Measurements from ENCODE around the gene FAM120B. TPM values are rescaled to one million over a fixed set of nuclear protein-coding genes. Genes with fewer than 3 reads are reported as not detected.

Gene FAM120B
- total RNA-seq, 3 donors from 2014 or later, result 28.8 to 35.0 (median 33.8) TPM

DNA sequence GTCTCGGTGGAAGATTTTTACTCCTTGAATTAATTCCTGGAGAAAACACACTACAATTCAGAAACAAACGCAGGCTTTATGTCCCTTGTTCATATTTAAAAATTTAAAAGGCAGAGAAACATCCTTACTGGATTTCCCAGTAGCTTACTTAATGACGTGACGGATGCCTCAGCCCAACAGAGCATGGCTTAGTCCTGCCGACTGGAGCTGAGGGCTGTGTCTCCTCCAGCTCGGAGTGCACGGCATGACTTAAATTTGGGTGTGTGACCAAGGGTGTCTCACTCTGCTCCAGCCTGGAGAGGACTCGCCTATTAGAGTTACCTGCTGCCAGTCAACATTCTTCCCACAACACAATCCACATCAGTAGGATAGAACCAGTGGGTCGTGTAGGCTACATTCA, 139.4 kb downstream of the FAM120B start:
- no peak overlapping the region for H3K4me3 ChIP-seq
- intact Hi-C loops (cut with DNase I; ENCODE audit: low total_unique reads), result no loop called here
- H3K4me1 ChIP-seq, result no peaks in the 10 kb centered on the region
- no peaks in the 10 kb centered on the region for H3K27me3 ChIP-seq
- H3K36me3 ChIP-seq, result no peaks in the 10 kb centered on the region
- DNase-seq (ENCODE audit: low spot score in 2 of 2), result no peak
- no peak overlapping the region for H3K27ac ChIP-seq
- H3K9me3 ChIP-seq, result no peaks in the 10 kb centered on the region
- TF ChIP-seq POLR2AphosphoS5 (IDR thresholded peaks at IDR 0.05) (no peak), CTCF (IDR thresholded peaks at IDR 0.05) (no peak), POLR2A (IDR thresholded peaks at IDR 0.05) (no peak)

DNA sequence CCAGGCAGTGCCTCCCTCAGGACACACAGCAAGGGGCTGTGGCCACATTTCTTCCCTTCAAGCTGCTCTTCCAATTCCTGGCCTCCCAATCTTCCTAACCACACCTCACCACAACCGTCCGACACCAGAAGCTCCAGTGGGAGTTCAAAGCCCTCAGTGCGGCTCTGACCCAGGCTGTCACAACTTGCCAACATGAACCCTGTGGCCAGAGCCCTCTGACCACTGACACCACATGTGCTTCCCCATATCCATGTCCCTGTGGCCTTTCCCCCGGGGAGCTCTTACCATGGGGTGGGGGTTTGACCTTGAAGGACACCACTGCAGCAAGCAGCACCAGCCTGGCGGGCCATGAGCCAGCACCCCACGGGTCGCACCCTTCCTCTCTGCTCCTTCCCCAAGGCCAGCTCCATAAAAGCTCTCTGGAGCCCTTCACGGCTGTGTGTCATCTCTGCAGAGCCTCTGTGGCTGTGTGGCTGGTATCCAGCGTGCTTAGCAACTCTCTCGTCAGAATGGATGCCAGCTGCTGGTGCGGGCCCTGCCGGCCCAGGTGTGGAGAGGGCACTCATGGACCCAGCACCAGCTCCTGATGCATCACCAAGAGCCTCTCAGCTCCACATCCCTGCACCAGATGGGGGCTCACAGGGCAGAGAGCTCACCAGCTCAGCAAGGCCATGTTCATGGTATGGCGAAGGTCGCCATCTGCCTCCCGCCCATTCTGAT, 140.4 kb downstream of the FAM120B start:
- Histone ChIP-seq H3K9me3 (no peaks in the 10 kb centered on the region), H3K27ac (no peak overlapping the region), H3K4me1 (no peaks in the 10 kb centered on the region), H3K27me3 (no peaks in the 10 kb centered on the region), H3K36me3 (no peaks in the 10 kb centered on the region), H3K4me3 (no peak overlapping the region)
- no peak for TF ChIP-seq CTCF (IDR thresholded peaks at IDR 0.05)
- no peak for TF ChIP-seq POLR2AphosphoS5 (IDR thresholded peaks at IDR 0.05)
- no peak for TF ChIP-seq POLR2A (IDR thresholded peaks at IDR 0.05)
- DNase-seq (ENCODE audit: low spot score in 2 of 2), result no peak
- intact Hi-C loops (cut with DNase I; ENCODE audit: low total_unique reads), result no loop called here

DNA sequence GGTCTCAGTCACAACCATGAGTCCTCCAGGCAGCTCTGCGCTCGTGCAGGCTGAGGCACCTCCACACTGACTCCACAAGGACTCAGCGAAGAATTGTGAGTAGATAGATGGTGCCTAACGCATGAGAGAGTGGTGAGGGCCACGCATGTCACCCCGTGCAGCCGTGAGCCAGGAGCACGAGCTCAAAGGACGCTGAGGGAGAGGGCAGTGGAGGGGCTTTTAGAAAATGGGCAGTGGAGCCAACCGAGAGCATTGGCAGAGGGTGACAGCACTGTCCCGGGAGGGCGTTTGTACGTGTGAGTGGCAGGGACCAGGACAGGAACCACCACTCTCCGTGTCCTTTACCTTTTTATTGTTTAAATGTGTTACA, 141.0 kb downstream of the FAM120B start:
- no peaks in the 10 kb centered on the region for H3K9me3 ChIP-seq
- H3K27me3 ChIP-seq, result no peaks in the 10 kb centered on the region

DNA sequence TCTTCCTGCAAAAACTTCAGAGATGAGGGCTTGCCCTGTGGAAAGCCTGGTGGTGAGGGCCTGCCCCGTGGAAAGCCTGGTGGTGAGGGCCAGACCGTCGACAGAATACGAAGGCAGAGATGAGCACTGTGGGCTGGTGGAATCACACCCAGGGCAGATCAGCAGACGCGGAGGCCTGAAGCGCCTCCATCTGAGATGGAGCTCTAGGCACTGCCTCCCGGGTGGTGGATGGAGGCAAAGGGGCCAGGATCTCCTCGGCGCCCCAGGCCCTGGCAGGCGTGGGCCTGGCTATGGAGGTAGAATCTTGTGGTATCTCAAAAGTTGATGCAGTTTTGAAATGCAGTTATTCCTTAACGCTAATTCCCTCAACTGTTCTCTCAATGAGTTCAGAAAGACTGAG, 141.8 kb downstream of the FAM120B start:
- Histone ChIP-seq H3K9me3 (no peaks in the 10 kb centered on the region), H3K36me3 (no peaks in the 10 kb centered on the region), H3K4me3 (no peak overlapping the region), H3K27me3 (no peaks in the 10 kb centered on the region), H3K4me1 (no peaks in the 10 kb centered on the region), H3K27ac (no peak overlapping the region)
- no peak for DNase-seq (ENCODE audit: low spot score in 2 of 2)
- intact Hi-C loops (cut with DNase I; ENCODE audit: low total_unique reads), result no loop called here
- TF ChIP-seq CTCF (IDR thresholded peaks at IDR 0.05) (no peak), POLR2AphosphoS5 (IDR thresholded peaks at IDR 0.05) (no peak), POLR2A (IDR thresholded peaks at IDR 0.05) (no peak)

More for the DNA sequence above, 141.0 kb downstream of the FAM120B start:
- no peak overlapping the region for H3K4me3 ChIP-seq
- DNase-seq (ENCODE audit: low spot score in 2 of 2), result no peak
- H3K27ac ChIP-seq, result no peak overlapping the region
- intact Hi-C loops (cut with DNase I; ENCODE audit: low total_unique reads), result no loop called here
- H3K4me1 ChIP-seq, result no peaks in the 10 kb centered on the region
- TF ChIP-seq CTCF (IDR thresholded peaks at IDR 0.05) (no peak), POLR2AphosphoS5 (IDR thresholded peaks at IDR 0.05) (no peak), POLR2A (IDR thresholded peaks at IDR 0.05) (no peak)
- no peaks in the 10 kb centered on the region for H3K36me3 ChIP-seq

DNA sequence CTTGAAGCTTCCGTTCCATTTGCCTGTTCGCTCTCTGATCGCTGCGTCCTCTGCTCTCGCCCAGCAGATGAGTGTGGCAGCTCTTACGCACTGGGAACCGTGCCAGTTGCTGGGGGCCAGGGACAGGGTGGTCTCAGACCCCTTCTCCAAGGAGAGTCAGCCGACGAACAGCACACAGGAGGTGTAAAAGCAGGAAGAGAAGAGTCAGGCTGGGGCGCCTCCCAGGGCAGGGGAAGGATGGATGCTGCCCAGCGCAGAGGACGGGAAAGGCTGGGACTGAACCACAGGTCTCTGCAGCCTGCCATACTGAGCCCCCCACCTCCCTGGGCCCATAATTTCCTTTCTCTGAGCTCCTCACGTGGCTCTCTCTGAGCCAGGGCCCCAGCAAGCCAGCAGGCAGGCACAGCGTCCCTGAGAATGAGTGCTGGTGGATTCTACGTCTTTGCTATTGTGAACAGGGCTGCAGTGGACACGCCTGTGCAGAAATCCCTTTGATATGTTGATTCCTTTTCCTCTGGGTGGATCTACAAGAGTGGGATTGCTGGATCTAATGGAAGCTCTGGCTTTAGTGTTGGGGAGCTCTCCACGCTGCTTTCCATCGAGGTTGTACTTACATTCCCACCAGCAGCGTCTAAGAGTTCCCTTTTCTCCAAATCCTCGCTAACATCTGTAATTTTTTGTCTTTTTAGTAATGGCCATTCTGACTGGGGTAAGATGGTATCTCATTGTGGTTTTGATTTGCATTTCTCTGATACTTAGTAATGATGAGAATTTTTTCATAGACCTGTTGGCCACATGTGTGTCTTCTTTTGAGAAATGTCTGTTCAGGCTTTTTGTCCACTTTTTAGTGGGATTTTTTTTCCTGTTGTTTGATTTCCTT, 142.4 kb downstream of the FAM120B start:
- Histone ChIP-seq H3K36me3 (no peaks in the 10 kb centered on the region), H3K9me3 (no peaks in the 10 kb centered on the region), H3K27me3 (no peaks in the 10 kb centered on the region), H3K27ac (no peak overlapping the region), H3K4me3 (no peak overlapping the region), H3K4me1 (no peaks in the 10 kb centered on the region)
- intact Hi-C loops (cut with DNase I; ENCODE audit: low total_unique reads), result no loop called here
- no peak for DNase-seq (ENCODE audit: low spot score in 2 of 2)
- no peak for TF ChIP-seq CTCF (IDR thresholded peaks at IDR 0.05)
- no peak for TF ChIP-seq POLR2A (IDR thresholded peaks at IDR 0.05)
- TF ChIP-seq POLR2AphosphoS5 (IDR thresholded peaks at IDR 0.05), result no peak

Data from breast epithelium (tissue), 4 donors.